SK-N-SH (cell line): ENCODE measurements around the gene LSM10. TPM values are rescaled to one million over a fixed set of nuclear protein-coding genes. Genes with fewer than 3 reads are reported as not detected.

ENCODE experiments used
- CTCF ChIA-PET: fragments of 300-600, 350-600 bp; formaldehyde crosslinking; extraction: SDS; loops from one replicate; lab custom pipeline; 2021; lab: Yijun Ruan, JAX
- POLR2A ChIA-PET: fragments of 350-600 bp; sonication (Branson Sonifier 250); formaldehyde crosslinking; extraction: SDS; loops from one replicate; lab custom pipeline; 2020; ENCODE audit warnings: antibody characterized with exemption, inconsistent platforms; lab: Yijun Ruan, JAX
- DNase-seq: peaks from one replicate; pipeline ENCODE4 v3.0.0; 2012
- H2AFZ ChIP-seq: fragments of 200-600 bp; sonication (generic); 2 replicates; pipeline ENCODE4 v1.8.1; 2016; ENCODE audit warnings: antibody characterized with exemption, mild to moderate bottlenecking, low read depth
- H3F3A ChIP-seq: fragments of 200-600 bp; sonication (generic); replicated peaks from 2 replicates; pipeline ENCODE3; 2016; ENCODE audit warnings: antibody characterized with exemption, mild to moderate bottlenecking; ENCODE audit not compliant: insufficient read depth
- H3K27ac ChIP-seq, 2 experiments: fragments of 200-500 bp in 1 of 2; fragments of 200-600 bp in 1 of 2; sonication (Bioruptor generic) in 1 of 2; sonication (generic), shearing (Covaris generic) in 1 of 2; 2 replicates each; pipeline versions ENCODE4 v1.5.1 to v1.6.1; 2014 to 2016; ENCODE audit warnings: low read depth in 2 of 2, inconsistent platforms in 1 of 2, low read length in 1 of 2, mild to moderate bottlenecking in 1 of 2, mixed read lengths in 1 of 2
- H3K27me3 ChIP-seq: fragments of 200-600 bp; sonication (generic), shearing (Covaris generic); 2 replicates; pipeline ENCODE4 v1.6.1; 2016; ENCODE audit warnings: mixed run types; ENCODE audit not compliant: insufficient read depth
- H3K36me3 ChIP-seq, 2 experiments: fragments of 200-500 bp in 1 of 2; fragments of 200-600 bp in 1 of 2; sonication (Bioruptor generic) in 1 of 2; sonication (generic) in 1 of 2; replicated peaks in 1 of 2; 2 replicates each; pipeline versions ENCODE3 to v1.5.1; 2014 to 2016; ENCODE audit warnings: low read length in 1 of 2, mild to moderate bottlenecking in 1 of 2; ENCODE audit not compliant: insufficient read depth in 2 of 2, control insufficient read depth in 1 of 2
- H3K4me1 ChIP-seq, 2 experiments: fragments of 200-500 bp in 1 of 2; fragments of 200-600 bp in 1 of 2; sonication (Bioruptor generic) in 1 of 2; sonication (generic), shearing (Covaris generic) in 1 of 2; 2 replicates each; pipeline versions ENCODE4 v1.5.1 to v1.6.1; 2014 to 2016; ENCODE audit warnings: low read depth in 1 of 2, low read length in 1 of 2, mixed run types in 1 of 2; ENCODE audit not compliant: insufficient read depth in 2 of 2, control insufficient read depth in 1 of 2
- H3K4me2 ChIP-seq: fragments of 200-600 bp; sonication (generic), shearing (Covaris generic); 2 replicates; pipeline ENCODE4 v1.6.1; 2017; ENCODE audit warnings: mixed run types
- H3K4me3 ChIP-seq, 2 experiments: fragments of 200-500 bp in 1 of 2; fragments of 200-600 bp in 1 of 2; sonication (Bioruptor generic) in 1 of 2; sonication (generic), shearing (Covaris generic) in 1 of 2; 2 replicates each; pipeline versions ENCODE4 v1.5.1 to v1.8.1; 2014 to 2016; ENCODE audit warnings: low read depth in 2 of 2, inconsistent platforms in 1 of 2, low read length in 1 of 2, mild to moderate bottlenecking in 1 of 2, mixed read lengths in 1 of 2, moderate library complexity in 1 of 2
- H3K79me2 ChIP-seq: fragments of 200-600 bp; sonication (generic); 2 replicates; pipeline ENCODE4 v1.8.1; 2017; ENCODE audit warnings: mild to moderate bottlenecking; ENCODE audit not compliant: insufficient read depth
- H3K9ac ChIP-seq: fragments of 200-600 bp; sonication (generic); 2 replicates; pipeline ENCODE4 v1.6.1; 2017; ENCODE audit warnings: mixed run types
- H3K9me2 ChIP-seq: fragments of 200-600 bp; sonication (generic); 2 replicates; pipeline ENCODE4 v1.6.1; 2017; ENCODE audit warnings: mixed run types
- H3K9me3 ChIP-seq: fragments of 200-600 bp; sonication (generic); 2 replicates; pipeline ENCODE4 v1.6.1; 2017; ENCODE audit warnings: mixed run types, mild to moderate bottlenecking, moderate library complexity
- H4K20me1 ChIP-seq: fragments of 200-600 bp; sonication (generic); 2 replicates; pipeline ENCODE4 v1.6.1; 2017; ENCODE audit warnings: mild to moderate bottlenecking, mixed run types; ENCODE audit not compliant: insufficient read depth
- CHD2 ChIP-seq: fragments of 150-350 bp; IDR thresholded peaks from 2 replicates; pipeline ENCODE4 v1.6.1; 2018; ENCODE audit warnings: low read length; ENCODE audit not compliant: partially characterized antibody
- FOSL2 ChIP-seq: IDR thresholded peaks from 2 replicates; pipeline ENCODE4 v1.4.0; 2012; ENCODE audit warnings: low read depth, mild to moderate bottlenecking, moderate library complexity, borderline replicate concordance
- JUND ChIP-seq: IDR thresholded peaks from 2 replicates; pipeline ENCODE4 v1.4.0; 2012
- MEF2A ChIP-seq: IDR thresholded peaks from 2 replicates; pipeline ENCODE4 v1.4.0; 2012; ENCODE audit warnings: low read depth, borderline replicate concordance
- RAD21 ChIP-seq: IDR thresholded peaks from 2 replicates; pipeline ENCODE4 v1.6.1; 2012; ENCODE audit warnings: mild to moderate bottlenecking, low read length
- TCF12 ChIP-seq: IDR thresholded peaks from 2 replicates; pipeline ENCODE4 v1.4.0; 2012
- WGBS: methylation state at CpG from one replicate; pipeline ENCODE4 v1.1.6; 2017; ENCODE audit warnings: low lambda C conversion rate; 5-methylcytosine and 5-hydroxymethylcytosine counted together
- polyA plus RNA-seq, 3 experiments: library from polyadenylated mRNA; depleted of rRNA; stranded (reverse); fragments of >200 nt; gene quantifications; 2 replicates each; pipeline ENCODE4 v1.2.3, GENCODE V29; 2012
- TF ChIP-seq, protein P1 (sequence below): IDR thresholded peaks from 2 replicates; pipeline ENCODE4; 2012
- TF ChIP-seq, protein P2 (sequence below): IDR thresholded peaks from 2 replicates; pipeline ENCODE4 v1.4.0; 2012; ENCODE audit warnings: low read depth
- TF ChIP-seq, protein P3 (sequence below): fragments of 150-350 bp; IDR thresholded peaks from 2 replicates; pipeline ENCODE4 v1.6.1; 2017; ENCODE audit warnings: antibody characterized with exemption, low read length, low read depth, borderline replicate concordance
- TF ChIP-seq, protein P4 (sequence below): IDR thresholded peaks from 2 replicates; pipeline ENCODE4 v1.6.1; 2012; ENCODE audit warnings: mild to moderate bottlenecking, low read depth, low read length, moderate library complexity
- TF ChIP-seq, protein P5 (sequence below): fragments of 150-350 bp; IDR thresholded peaks from 2 replicates; pipeline ENCODE4 v1.6.1; 2016; ENCODE audit warnings: mild to moderate bottlenecking, low read depth, low read length

LSM10 gene
- polyA plus RNA-seq, 1 of the 3 experiments (the other 2 are of a cell fraction), result 96.8 TPM

DNA sequence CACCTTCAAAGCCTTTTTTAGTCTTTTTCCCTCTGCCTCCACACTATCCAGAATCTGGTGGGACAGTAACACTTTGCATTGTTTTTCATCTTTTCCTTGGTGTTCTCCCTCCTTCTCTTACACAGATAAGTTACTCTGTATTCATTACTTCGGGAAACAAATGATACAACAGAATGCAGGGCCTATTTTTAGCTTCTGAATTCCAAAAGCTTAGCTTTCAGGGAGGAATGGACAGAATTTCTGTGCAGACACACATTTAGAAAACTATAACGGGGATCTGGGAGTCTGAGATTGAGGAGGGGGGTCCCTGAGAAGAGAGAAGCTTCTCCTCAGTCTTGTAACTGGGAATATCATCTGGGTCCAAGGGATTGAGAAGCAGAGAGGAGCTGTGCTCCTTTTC lies 8.4 kb downstream of the LSM10 start (continued):
- TF ChIP-seq, protein P1, sequence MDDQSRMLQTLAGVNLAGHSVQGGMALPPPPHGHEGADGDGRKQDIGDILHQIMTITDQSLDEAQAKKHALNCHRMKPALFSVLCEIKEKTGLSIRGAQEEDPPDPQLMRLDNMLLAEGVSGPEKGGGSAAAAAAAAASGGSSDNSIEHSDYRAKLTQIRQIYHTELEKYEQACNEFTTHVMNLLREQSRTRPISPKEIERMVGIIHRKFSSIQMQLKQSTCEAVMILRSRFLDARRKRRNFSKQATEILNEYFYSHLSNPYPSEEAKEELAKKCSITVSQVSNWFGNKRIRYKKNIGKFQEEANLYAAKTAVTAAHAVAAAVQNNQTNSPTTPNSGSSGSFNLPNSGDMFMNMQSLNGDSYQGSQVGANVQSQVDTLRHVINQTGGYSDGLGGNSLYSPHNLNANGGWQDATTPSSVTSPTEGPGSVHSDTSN, result no peak

DNA sequence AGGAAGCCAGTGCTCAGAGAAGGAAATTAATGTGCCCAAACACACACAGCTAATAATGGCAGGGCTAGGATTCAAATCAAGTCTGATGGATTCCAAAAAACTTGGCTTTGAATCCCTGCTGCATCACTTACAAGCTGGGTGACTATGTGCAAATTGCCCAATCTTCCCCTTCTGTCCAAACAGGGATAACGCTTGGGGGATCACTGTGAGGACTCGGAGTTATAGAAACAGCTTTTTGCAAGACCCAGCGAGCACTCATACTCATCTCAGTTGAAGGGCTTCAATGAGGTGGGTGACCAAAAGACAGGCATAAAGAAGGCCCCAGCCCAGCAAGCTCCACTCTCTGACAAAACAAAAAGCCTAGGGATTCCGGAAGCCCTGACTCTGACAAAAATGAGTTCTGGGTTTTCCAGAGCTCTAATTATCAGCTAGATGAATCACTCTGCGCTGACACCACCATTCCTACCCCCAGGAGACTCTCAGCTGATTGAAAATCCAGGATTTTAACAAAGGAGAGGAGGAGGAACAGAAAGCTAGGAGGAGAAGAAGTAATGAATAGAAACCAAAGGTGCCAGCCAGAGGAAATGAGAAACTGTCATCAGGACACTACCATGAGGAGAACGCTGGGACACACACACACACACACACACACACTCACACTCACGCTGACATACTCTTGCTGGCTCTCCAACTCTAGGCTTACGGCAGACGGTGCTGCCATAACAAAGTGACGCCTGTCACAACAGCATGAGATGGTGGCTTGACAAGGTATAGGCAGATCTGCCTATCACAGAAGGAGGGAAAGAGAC lies 10.4 kb downstream of the LSM10 start:
- DNase-seq, result no peak
- H3K27ac ChIP-seq, result peak overlapping the region; percentile 97 to 99
- POLR2A ChIA-PET, result interaction anchor here (0.6 to 2.1 kb wide), 6 partner anchors 9 to 264 kb away, joined by 3 to 25 read pairs (median 3); partner anchors contain the start of genes LSM10 and OSCP1
- peak overlapping the region; percentile 12 to 52; a peak in 2 of 4 replicates for H3K4me3 ChIP-seq
- CTCF ChIA-PET, result interaction anchor here (0.8 to 1.1 kb wide), 2 partner anchors 10 to 45 kb away, joined by 3 to 5 read pairs; partner anchors contain the start of gene LSM10
- peak overlapping the region; percentile 92 for H3K9ac ChIP-seq
- H3K27me3 ChIP-seq, result no peaks in the 10 kb centered on the region
- peaks cover 33% of the 10 kb centered on the region for H3K79me2 ChIP-seq
- 62% methylated on average over 10 of the region's 10 CpGs for WGBS
- peaks cover 7 to 10% of the 10 kb centered on the region in 2 experiments for H3K36me3 ChIP-seq
- no peaks in the 10 kb centered on the region for H3K9me3 ChIP-seq
- H3K9me2 ChIP-seq, result no peaks in the 10 kb centered on the region
- peaks cover 27% of the 10 kb centered on the region for H4K20me1 ChIP-seq
- peaks cover 25% of the 10 kb centered on the region in 2 experiments for H3K4me1 ChIP-seq
- H3F3A ChIP-seq, result peaks cover 26% of the 10 kb centered on the region
- H2AFZ ChIP-seq, result no peak overlapping the region
- TF ChIP-seq JUND (peak; percentile 49), TCF12 (0 out of 2 replicates have a peak, but pooled peaks have one; percentile 31), RAD21 (no peak), FOSL2 (peak; percentile 59)
- TF ChIP-seq, protein P2, sequence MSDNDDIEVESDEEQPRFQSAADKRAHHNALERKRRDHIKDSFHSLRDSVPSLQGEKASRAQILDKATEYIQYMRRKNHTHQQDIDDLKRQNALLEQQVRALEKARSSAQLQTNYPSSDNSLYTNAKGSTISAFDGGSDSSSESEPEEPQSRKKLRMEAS, result no peak
- TF ChIP-seq, protein P3, sequence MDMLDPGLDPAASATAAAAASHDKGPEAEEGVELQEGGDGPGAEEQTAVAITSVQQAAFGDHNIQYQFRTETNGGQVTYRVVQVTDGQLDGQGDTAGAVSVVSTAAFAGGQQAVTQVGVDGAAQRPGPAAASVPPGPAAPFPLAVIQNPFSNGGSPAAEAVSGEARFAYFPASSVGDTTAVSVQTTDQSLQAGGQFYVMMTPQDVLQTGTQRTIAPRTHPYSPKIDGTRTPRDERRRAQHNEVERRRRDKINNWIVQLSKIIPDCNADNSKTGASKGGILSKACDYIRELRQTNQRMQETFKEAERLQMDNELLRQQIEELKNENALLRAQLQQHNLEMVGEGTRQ, result no peak
- peak overlapping the region; percentile 82 for H3K4me2 ChIP-seq

DNA sequence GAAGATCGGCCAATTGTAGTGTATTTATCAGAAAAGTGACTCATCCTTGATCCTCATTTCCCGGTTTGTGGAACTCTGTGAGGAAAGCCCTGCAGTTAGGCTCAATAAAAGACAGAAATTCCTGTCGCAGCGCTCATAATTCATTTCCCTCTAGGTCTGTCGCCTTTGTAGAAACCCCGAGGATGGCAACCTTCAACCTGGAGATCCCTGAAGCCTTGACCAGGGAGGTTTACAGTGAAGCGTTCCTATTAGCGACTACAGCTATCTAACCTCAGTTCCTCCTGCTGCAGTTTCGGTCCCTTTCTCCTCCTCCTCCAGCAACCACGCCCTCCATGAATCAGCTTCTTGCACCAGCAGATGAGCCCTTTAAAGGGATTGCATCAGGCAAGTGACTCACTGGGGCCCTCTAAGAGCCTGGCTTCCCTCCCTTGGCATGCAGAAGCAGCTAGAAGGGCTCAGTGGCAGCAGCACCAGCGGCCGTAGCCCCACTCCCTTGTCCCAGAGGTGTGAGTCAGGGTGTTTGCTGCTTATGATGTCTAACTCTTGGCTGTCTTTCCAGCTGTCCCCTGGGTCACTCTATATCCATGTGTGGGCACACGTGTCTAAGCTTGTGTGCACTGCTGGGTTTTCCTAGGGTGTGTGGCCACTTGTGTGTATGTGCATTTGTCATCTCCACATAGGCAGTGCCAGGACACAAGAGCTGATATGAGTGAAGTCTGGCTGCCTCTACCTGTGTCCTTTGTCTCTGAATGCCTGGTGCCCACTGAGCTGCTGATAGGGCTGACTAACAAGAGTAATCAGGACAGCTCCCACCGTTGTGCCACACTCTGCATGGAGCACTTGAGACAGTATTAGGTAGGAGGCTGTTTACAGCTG lies 11.2 kb downstream of the LSM10 start:
- Histone ChIP-seq H2AFZ (no peak overlapping the region; the same call in 1 of the 2 replicates), H3K36me3 (peaks cover 3 to 8% of the 10 kb centered on the region in 2 experiments), H3K27ac (peak overlapping the region; percentile 97 to 99), H3K9me3 (no peaks in the 10 kb centered on the region), H3F3A (peaks cover 26% of the 10 kb centered on the region), H3K9me2 (no peaks in the 10 kb centered on the region), H3K4me2 (peak overlapping the region; percentile 82), H3K4me1 (peaks cover 25% of the 10 kb centered on the region in 2 experiments), H3K4me3 (peak overlapping the region; percentile 52 to 61), H3K27me3 (no peaks in the 10 kb centered on the region), H3K79me2 (peaks cover 41% of the 10 kb centered on the region), H3K9ac (peak overlapping the region; percentile 92), H4K20me1 (peaks cover 35% of the 10 kb centered on the region)
- ChIA-PET POLR2A (interaction anchor here (0.7 to 2.1 kb wide), 7 partner anchors 10 to 64 kb away, joined by 3 to 25 read pairs (median 3); partner anchors contain the start of genes LSM10 and OSCP1), CTCF (interaction anchor here (0.8 to 1.1 kb wide), 2 partner anchors 11 to 44 kb away, joined by 3 to 5 read pairs; partner anchors contain the start of gene LSM10)
- DNase-seq, result peak; percentile 63
- WGBS, result 0% methylated on average over 11 of the region's 14 CpGs
- no peak for TF ChIP-seq CHD2
- TF ChIP-seq, protein P3, result no peak
- TF ChIP-seq, protein P4, sequence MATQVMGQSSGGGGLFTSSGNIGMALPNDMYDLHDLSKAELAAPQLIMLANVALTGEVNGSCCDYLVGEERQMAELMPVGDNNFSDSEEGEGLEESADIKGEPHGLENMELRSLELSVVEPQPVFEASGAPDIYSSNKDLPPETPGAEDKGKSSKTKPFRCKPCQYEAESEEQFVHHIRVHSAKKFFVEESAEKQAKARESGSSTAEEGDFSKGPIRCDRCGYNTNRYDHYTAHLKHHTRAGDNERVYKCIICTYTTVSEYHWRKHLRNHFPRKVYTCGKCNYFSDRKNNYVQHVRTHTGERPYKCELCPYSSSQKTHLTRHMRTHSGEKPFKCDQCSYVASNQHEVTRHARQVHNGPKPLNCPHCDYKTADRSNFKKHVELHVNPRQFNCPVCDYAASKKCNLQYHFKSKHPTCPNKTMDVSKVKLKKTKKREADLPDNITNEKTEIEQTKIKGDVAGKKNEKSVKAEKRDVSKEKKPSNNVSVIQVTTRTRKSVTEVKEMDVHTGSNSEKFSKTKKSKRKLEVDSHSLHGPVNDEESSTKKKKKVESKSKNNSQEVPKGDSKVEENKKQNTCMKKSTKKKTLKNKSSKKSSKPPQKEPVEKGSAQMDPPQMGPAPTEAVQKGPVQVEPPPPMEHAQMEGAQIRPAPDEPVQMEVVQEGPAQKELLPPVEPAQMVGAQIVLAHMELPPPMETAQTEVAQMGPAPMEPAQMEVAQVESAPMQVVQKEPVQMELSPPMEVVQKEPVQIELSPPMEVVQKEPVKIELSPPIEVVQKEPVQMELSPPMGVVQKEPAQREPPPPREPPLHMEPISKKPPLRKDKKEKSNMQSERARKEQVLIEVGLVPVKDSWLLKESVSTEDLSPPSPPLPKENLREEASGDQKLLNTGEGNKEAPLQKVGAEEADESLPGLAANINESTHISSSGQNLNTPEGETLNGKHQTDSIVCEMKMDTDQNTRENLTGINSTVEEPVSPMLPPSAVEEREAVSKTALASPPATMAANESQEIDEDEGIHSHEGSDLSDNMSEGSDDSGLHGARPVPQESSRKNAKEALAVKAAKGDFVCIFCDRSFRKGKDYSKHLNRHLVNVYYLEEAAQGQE, result peak; percentile 34; the same call in 1 of the 2 replicates
- no peak for TF ChIP-seq MEF2A
- TF ChIP-seq, protein P5, sequence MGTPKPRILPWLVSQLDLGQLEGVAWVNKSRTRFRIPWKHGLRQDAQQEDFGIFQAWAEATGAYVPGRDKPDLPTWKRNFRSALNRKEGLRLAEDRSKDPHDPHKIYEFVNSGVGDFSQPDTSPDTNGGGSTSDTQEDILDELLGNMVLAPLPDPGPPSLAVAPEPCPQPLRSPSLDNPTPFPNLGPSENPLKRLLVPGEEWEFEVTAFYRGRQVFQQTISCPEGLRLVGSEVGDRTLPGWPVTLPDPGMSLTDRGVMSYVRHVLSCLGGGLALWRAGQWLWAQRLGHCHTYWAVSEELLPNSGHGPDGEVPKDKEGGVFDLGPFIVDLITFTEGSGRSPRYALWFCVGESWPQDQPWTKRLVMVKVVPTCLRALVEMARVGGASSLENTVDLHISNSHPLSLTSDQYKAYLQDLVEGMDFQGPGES, result no peak
